ENCODE data around the gene TLR4.

The TLR4 gene

GRCh38 chr9:117704024-117704575 is at the start of gene TLR4:
TLR4 (plus strand) TSS chr9:117704403; CDS start chr9:117704473, 70 bp downstream.
- CTCF ChIA-PET, result no interaction called here
- DNase-seq (ENCODE audit: extremely low spot score), result peak; percentile 48
- POLR2A ChIA-PET, result no interaction called here
- TF ChIP-seq CTCF (IDR thresholded peaks at IDR 0.05; ENCODE audit: control extremely low read depth, extremely low read depth, low read depth, missing control alignments), result no peak

- ChIA-PET CTCF (interaction anchor here (1.1 kb wide), 1 partner anchor 10 kb away, joined by 6 read pairs; no protein-coding TSS in a partner anchor), POLR2A (no interaction called here)
- no peak for DNase-seq (ENCODE audit: extremely low spot score)
- TF ChIP-seq CTCF (IDR thresholded peaks at IDR 0.05; ENCODE audit: control extremely low read depth, extremely low read depth, low read depth, missing control alignments), result no peak
These were observed 48.2 kb upstream of the TLR4 start for GRCh38 chr9:117656002-117656401.

DNA sequence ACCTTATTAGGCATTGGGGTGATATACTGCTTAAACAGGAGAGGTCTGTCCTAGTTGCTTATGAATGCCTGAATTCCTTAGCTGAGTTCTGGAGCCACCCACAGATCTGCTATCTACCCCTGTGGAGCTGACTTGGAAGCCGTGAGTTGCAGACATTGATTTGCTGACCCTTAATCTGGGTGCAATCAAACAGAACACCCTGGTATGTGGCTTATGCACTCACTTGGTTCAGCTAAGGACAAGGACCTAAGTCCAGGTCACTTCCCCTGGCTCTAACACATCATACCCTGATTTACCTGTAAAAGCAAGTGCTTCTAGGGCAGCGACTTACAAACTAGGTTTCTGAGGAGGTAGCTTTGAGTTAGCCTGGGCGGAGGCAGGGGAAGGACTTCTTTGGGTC is 41.6 kb upstream of the TLR4 start:
- POLR2A ChIA-PET, result no interaction called here
- CTCF ChIA-PET, result interaction anchor here (1.1 to 1.4 kb wide), 2 partner anchors 9 to 20 kb away, joined by 3 to 4 read pairs; no protein-coding TSS in a partner anchor
- no peak for TF ChIP-seq CTCF (IDR thresholded peaks at IDR 0.05; ENCODE audit: control extremely low read depth, extremely low read depth, low read depth, missing control alignments)
- no peak for DNase-seq (ENCODE audit: extremely low spot score)

- ChIA-PET CTCF (no interaction called here), POLR2A (no interaction called here)
- no peak for TF ChIP-seq CTCF (IDR thresholded peaks at IDR 0.05; ENCODE audit: control extremely low read depth, extremely low read depth, low read depth, missing control alignments)
- DNase-seq (ENCODE audit: extremely low spot score), result no peak
These were observed 39.8 kb upstream of the TLR4 start for GRCh38 chr9:117664419-117664818.

- ChIA-PET POLR2A (no interaction called here), CTCF (no interaction called here)
- no peak for TF ChIP-seq CTCF (IDR thresholded peaks at IDR 0.05; ENCODE audit: control extremely low read depth, extremely low read depth, low read depth, missing control alignments)
- DNase-seq (ENCODE audit: extremely low spot score), result no peak
These were observed 38.4 kb upstream of the TLR4 start for GRCh38 chr9:117665601-117666385.

- CTCF ChIA-PET, result no interaction called here
- POLR2A ChIA-PET, result no interaction called here
These were observed 32.7 kb upstream of the TLR4 start for GRCh38 chr9:117671468-117671867.

More at GRCh38 chr9:117671468-117671867, 32.7 kb upstream of the TLR4 start:
- no peak for DNase-seq (ENCODE audit: extremely low spot score)
- no peak for TF ChIP-seq CTCF (IDR thresholded peaks at IDR 0.05; ENCODE audit: control extremely low read depth, extremely low read depth, low read depth, missing control alignments)

All from GM10248 (cell line).